Stimulated activated CD8-positive, alpha-beta memory T cell treated with anti-CD3 and anti-CD28 coated beads, Interleukin-12 subunit alpha, Interleukin-12 subunit beta, amount 100 ng/mL, for 1 hour (primary cell): ENCODE data around the gene BLID.

Source experiments
- DNase-seq: peaks from one replicate; pipeline ENCODE4 v3.0.0-alpha.2; 2020; ENCODE audit warnings: low read depth

The BLID gene

DNA sequence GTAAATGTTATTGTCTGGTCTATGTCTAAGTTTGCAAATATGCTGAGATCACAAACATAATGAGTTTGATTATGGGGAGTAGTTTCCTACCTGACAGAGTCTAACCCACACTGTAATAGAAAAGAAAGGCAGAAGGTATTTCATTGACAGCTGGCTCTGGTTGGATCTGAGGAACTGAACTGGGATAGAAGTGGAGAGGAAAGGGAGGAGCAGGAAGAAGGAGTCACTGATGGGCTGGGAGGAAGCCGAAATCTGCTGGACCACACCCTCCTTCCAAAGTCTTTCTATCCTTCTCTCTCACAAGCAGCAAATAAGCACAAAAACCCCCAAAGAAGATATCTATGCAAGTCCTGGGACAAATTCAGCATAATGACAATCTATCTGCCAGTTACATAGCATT is 11.7 kb downstream of the BLID start:
- DNase-seq, result no peak

DNA sequence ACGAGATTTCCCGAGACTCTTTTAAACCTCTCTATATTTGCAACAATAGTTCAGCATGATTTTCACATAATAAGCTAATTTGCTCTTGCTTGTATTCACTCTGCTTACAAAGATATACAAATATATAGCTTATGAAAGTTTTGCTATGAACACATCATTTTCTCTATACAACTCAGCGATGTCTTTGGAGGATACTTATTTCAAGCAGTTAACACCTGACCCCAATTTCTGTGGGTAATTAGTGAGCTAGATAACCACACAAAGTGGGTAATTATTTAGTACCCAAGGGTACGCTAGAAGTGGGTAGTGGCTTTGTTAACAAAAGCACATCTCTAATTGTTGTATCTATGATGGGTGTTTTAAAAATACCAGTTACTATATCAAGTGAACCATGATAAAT is 12.3 kb downstream of the BLID start:
- DNase-seq, result no peak

DNA sequence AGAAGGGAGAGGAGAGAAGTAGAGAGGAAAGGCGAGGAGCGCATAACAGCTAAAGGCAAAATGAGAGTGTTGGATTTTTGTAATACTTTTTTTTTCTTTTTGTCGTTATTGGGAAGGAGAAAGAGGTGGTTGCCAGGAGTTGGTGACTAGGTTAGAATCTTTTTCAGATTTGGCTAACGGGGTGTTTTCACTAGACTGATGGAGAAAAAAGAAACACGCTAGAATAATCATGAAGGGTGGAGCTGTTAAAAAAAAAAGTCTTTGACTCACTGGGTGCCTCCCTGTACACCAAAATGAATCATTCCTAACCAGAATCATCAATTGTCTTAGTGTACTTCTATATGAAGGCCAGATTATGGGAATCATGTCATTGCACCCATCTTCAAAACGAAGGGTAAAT is 12.7 kb downstream of the BLID start:
- DNase-seq, result no peak

DNA sequence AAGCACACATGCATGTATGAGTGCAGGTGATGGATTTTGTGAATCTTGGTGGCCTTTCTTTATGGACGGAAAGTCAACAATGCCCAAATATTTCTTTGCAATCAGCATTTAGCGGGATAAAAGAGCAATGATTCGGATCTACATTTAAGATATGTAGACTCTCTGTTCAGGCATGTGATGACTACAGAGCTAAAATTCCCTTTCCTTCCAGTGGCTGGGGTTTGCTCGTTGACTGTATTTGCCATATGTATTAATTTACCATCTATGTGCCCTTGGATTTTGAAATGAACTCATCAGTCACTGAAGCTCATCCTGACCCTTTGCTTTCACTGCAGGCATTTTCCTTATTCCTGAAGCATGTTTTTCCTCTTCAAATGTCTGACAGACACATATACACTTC is 13.6 kb downstream of the BLID start:
- no peak for DNase-seq

DNA sequence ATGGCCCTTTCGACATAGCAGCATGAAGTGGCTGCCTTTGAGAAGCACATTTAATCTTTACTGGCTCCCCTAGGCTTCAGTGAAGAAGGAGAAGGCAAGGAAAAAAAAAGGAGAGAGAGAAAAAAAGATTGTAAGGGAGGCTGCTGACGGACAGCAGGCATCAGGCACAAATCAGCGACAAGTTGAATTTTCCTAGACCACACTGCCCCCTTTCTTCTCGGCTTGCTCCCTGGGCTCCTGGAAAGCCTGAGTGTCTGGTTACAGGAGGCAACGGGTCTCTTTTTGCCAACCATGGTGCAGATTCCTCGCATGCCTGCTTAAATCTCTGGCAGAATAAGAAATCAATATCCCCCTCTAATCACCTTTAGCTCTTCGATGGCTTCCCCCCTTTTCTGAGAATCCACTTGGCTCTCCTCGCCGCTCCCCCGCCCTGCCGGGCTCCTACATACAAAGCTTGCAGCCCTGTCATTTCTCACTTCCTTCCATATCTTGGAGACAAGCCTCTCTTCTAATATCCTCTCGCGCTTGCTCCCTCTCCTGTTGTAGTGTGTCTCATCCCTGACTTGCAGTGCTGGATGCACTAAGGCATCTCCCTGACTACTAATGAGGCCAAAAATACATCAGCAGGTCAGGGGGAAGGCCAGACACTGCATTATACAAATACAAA is 14.3 kb downstream of the BLID start:
- no peak for DNase-seq

DNA sequence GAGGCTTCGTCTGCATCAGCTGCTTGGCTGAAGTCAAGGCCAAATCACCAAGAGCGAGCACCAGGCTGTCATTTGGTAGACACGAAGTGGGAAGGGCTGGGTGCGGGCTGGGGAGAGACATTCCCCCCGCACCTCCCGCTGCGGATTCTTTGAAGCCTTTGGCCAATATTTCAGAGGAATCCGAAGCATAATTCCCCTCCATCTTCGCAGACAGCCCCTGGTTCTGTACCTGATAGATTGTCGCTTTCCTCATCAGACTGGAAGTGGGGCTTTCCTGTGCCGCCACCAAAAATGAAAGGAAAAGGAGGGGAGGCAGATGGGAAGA is 15.3 kb downstream of the BLID start:
- no peak for DNase-seq

DNA sequence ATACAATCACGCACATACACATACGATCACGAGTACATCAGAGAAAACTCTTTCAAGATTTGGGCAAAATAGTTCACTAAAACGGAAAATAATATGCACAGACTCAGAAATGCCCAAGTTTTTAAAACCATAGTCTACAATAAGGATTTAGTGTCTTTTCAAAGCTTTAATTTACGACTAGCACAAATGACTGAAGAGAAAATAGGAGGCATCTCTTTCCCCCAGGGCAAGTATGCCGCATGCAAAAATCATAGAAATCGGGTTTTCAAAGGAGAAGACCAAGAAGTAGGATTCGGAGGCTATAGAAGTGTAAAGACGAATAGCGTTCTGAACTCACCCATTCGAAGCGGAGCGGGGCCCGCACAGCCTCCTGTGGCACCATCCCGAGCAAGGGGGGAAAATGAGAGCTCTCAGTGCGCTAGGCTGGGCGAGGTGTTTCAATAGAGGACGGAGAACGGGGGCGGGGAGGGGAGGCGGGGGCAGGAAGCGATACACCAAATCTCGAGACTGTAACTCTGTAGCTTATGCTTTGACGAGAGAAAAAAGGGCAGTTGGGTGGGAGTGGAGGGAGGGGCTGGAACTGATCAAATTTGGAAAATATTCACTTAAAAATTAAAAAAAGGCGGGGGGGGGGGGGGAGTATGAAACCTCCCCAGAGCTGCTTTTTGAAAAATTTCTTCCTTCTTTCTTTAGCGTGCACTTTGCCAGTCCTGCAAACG is 15.8 kb downstream of the BLID start:
- DNase-seq, result no peak

DNA sequence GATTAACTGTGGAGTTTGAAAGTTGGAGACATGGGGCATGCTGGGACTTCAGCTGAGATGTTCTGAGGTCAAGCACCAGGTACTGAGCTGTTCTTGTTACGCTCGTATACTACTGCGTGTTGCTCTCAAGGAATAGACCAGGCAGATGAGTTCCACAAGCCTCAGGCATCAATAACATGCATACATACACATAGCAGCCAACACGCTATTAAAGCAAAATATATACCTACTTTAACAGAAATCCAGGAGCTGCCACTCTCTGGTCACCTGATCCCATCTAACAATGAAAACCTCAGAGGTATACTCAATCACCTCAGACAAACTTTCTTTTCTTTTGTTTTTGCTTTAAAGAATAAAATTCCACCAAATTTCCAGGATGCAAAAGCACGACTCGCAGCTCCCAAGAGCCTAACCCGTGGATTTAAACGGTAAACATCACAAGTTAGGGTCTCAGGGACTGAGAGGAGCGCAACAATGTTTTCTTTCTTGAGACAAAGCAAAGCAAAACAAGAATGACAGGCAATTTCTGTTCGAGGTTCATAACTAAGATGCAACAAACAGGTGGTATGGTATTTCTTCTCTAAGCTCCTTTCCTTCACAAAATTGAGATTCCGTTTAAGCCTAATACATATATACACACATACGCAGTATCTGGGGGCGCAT is 16.5 kb downstream of the BLID start:
- DNase-seq, result no peak

DNA sequence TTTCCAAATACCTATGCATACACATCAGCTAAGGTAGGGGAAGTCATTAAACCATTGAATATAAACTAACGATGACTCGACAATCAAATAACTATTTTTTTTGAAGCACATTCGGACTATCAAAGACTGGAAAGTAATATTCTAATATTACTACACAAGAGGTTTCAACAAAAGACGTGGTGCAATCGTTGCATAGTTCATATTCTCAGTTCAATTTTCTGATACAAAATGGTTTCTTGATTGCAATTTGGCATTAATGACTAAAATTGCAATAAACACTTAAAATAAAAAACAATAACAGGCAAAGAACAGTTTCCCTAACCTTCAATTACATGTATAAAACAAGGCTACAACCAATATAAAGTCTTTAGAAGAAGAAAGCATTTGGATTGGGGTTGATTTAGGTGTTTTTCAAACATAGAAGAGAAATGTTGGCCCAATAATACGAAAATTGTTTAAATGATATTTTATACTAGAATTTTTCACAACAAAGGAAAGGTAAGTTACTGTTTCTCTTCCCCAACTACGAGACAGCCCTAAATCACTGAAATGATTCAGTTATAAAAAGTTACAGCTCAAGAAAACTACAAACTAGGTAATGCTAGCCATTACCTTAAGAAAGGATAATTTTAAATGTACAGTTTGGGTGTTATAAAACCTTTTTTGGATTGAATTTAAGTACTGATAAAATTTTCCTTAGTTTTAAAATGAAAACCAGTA is 17.6 kb downstream of the BLID start:
- no peak for DNase-seq

DNA sequence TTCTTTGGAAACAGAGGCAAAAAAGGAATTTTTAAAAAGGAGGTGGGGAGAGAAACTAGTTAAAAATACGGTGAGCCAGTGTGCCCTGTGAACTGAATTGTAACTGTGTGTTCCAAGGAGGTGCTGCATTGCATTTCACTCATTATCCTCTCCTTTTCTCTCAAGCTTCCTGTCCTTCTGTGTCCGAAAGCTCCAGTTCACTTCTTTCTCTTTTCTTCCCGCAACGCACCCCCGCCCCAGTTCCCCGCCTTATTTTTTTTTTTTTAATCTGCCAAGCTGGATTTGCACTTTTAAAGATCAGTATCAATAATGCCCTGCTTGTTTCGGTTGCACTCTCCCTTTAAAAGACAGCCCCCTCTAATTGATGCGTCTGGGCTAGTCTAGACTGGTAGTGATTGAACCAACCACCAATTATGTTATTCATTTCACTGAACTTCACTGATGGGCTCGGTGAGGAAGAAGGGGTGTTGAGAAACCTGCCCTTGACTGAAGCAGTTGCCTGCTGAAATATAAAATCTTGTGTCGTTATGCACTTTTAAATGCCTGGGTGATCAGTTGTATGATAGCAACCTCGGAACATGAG is 18.5 kb downstream of the BLID start:
- no peak for DNase-seq

DNA sequence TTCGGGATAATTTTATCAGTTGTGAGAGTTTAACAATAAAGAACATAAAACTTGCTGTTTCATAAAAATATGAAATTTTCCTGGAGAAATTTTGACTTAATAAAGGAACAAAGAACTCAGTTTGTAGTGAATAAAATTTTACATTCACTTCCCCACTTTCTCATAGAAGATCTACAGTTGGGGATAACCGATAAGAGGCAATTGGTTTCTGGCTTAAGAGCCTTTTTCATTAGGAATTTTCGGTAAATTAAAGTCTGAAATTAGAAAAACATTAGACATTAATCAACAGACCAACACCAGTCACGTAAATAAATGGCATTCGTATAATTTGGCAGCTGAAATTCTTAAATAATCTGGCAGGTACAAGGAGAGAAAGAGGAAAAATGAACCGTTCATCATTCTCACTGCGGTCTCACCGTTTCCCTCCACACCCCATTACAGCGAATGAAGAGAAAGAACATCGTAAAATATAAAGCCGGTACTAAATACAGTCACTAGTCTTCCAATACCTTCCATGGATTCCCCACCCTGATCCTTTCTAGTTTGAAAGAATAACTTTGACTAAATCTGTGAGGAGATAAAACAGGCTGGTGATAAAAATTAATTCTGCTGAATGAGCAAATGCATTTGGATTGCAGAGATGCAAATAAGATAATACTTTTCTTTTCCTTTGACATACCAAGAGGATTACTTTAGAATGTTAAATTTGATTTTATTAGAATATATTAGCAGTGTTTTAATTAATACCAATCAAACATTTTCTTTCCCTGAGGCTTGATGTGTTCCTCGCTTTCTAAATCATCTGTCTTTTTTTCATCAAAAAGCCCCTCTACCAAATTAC is 19.5 kb downstream of the BLID start:
- no peak for DNase-seq

DNA sequence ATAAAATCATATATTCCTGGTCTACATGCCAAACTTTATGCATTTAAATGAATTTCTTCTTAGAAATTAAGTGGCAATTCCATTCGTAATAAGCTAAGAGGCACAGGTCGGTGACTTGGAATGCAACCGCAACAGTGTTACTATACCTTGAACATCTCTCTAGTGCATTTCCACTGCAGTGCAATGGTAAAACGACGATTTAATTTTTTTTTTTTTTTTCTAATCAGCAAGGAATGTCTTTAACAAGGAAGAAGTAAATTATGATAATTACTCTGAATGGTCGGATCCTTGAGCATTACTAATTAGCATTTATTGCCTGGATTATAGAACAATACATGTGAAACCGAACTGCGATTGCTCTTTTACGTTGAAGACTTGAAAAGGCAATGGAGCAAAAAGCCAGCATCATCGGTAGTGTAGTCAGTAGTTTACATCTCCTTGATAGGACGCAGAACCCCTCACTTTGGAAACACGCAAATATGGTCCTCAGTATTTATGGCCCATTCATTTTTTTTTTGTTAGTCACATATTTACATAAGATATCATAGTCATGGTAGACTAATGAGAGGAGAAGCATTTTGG is 20.2 kb downstream of the BLID start:
- no peak for DNase-seq

DNA sequence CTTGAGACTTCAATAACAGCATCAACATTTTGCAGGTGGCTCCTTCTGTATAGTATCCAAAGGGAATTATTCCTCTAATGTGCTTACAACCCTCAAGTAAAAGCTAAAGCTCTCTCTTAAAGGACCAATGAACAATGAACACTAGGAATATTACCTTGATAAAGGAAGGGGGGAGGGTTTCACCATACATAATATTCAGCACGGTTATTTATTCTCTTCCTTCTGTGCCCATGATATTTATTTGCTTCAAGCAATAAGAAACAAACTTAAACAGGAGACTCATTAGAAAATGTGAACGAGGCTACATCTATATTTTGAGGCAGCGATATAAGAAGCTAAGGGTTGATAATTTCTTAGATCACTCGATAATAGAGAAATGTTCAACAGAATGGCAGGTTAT is 21.2 kb downstream of the BLID start:
- no peak for DNase-seq

DNA sequence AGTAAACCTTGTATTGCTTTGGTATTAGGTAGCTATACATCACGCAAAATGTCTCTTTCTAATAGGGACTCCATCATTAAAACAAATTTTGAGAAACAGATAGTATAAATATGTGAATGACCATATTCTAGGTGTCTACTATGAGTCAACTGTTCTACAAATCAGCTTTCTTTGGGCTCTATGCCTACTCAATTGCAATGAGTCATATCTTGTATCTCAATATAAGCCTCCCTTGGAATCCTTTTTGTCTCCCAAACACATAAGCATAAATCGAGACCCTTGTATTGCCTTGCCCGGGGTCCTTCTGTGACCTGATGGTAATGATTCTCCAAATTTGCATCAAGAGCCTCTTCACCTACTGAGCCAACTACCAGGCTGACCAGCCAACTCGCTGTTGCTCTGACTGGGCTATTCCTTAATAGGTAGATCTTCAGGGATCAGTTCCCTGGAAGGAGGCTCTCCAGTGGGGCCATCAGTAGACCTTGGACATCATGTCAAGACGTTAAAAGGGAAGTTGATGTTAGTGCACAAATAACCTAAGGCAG is 22.2 kb downstream of the BLID start:
- DNase-seq, result no peak

DNA sequence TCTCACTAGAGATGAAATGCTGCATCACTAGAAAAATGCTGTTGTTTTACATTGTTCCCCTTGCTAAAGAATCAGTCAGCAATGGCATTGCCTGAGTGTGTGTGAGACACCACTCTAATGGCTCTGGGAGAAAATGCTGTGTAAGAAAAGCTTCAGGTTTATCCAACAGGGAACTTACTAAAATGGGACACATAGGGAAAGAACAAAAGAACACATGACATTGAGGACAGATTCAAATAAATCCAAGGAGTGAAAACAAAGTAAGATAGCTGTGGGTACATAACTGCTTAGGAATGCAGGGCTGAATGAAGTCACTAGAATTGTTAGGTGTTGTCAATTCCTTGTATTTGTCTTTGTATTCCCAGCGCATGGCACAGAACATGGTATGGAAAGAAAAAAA is 24.2 kb downstream of the BLID start:
- DNase-seq, result no peak

DNA sequence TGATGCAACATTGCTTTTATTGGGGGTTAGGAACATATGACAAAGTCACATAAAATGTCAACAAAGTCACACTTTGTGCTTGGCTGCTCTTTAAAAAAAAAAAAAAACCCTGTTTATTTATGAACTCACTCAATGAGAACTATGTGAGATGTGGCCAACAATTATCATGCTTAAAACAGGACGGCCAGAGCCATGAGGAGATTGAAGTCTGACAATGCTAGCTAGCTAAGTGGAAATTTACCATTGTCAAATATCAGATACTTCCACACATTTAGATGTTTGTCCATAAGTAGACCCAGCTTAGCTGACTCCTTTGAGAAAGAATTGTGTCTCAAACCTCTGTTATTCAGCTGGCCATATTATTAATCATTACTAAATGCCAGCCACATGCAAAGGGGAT is 26.9 kb downstream of the BLID start:
- DNase-seq, result no peak

DNA sequence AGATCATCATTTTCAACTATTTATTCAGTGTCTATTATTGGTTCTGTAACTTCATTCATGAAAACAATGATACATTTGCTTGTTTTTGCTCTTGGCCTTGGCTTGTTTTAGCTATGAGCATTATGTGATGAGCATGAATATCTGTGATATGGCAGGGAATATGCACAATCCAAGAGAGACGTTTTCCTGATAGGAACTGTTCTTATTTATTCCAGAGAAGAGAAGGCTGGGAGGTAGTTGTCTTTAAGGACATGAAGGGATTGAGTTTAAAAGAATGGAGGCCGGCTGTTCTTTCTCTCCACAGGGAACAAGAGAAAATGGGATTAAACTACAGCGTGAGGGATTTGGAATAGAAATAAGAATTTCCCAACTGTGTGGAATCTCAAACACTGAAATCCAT is 30.3 kb downstream of the BLID start:
- DNase-seq, result no peak

DNA sequence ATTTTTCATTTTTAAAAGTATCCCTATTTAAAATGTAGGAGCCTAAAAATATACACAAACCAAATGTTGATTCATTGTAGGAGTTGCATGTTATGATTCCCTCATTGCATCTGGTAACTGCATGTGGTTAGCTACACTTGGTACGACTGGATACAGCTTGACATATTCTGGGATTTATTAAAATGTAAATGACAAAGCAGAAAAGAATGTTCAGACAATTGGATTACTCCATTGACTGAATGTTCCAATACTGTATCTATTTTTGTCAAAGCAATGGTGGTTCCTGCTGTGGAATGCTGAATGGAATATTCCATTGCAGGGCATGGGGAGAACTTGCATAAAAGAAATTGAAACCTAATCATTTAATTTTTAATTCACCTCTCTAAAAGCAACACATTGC is 30.8 kb downstream of the BLID start:
- no peak for DNase-seq

DNA sequence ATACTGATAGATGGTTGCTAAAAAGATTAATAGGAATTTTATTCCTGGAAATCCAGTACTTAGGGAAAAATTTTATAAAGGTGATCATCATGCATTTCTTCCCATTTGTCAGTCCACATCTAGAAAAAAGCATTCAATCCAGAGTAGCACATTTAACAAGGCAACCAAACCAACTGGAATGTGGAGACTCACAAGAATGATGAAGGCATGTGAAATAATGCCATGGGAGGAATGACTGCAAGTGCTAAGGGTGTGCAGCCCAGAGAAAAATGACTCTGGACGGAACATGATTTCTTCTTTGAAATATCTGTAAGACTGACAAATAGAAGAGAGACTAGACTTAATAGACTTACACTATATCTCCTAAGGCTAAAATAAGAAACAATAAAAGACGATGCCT is 33.8 kb downstream of the BLID start:
- no peak for DNase-seq

DNA sequence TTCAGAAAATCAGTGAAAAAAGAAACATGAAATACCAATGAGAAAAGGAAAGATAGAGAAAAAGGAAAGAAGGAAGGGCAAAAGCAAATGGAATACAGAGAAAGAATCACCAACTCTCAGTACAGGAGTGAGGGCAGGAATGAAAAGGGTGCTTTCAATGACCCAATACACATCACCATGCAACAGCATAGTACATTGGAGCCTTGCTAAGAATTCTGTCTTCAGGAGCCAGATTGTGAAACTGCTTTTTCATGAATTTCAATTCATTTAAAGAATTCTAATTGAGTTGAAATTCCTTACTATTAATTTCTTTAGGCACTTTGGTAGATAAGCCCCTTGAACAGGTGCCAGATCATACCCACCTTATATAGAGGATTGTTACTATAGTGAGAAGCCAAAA is 34.9 kb downstream of the BLID start:
- DNase-seq, result no peak

DNA sequence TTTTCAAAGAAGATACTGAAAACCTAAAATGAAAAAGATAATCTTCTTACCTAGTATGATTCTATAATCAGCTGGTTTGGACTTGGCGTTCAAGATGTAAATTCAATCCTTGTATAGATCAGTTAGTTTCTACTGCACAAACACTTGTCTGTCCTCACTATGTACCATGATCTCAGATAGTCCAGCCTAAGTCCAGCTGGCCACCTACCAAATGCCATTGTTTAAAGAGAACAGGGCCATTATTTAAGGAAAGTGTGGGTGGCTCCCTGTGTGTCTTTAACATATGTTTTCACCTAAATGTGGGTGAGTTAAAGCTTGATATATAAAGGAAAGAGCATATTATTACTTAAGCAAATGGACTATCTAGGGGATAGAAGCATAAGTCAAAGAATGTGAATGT is 38.6 kb downstream of the BLID start:
- no peak for DNase-seq
